Gastroesophageal sphincter (tissue), 4 donors: ENCODE data around the gene SLC25A48. TPM values are rescaled to one million over a fixed set of nuclear protein-coding genes. Genes with fewer than 3 reads are reported as not detected.

Experiments
- ATAC-seq: fragments of 150-250 bp; one replicate; pipeline ENCODE4 v1.9.1; 2016; ENCODE audit warnings: mild to moderate bottlenecking, moderate library complexity
- H3K27ac ChIP-seq, 4 donors: fragments of 200-600 bp; sonication (generic) in 3 of 4; 1 replicate in 3 of 4; 2 replicates in 1 of 4; pipeline ENCODE4 v1.5.1; 2016 to 2019
- H3K27me3 ChIP-seq: fragments of 200-600 bp; sonication (generic); one replicate; pipeline ENCODE4 v1.5.1; 2019
- H3K36me3 ChIP-seq, 2 donors: fragments of 200-600 bp; sonication (generic); one replicate each; pipeline ENCODE4 v1.5.1; 2019; ENCODE audit warnings: control low read depth in 1 of 2
- H3K4me1 ChIP-seq, 3 donors: fragments of 200-600 bp; sonication (generic); 1 replicate in 2 of 3; 2 replicates in 1 of 3; pipeline ENCODE4 v1.5.1; 2016 to 2019; ENCODE audit warnings: control low read depth in 2 of 3
- H3K4me3 ChIP-seq, 2 donors: fragments of 200-600 bp; sonication (generic); one replicate each; pipeline ENCODE4 v1.5.1; 2019; ENCODE audit warnings: mild to moderate bottlenecking in 1 of 2, moderate library complexity in 1 of 2
- H3K9me3 ChIP-seq, 3 donors: fragments of 200-600 bp; sonication (generic); one replicate each; pipeline ENCODE4 v1.5.1; 2017 to 2019; ENCODE audit warnings: control low read depth in 2 of 3
- CTCF ChIP-seq, 4 experiments: fragments of 200-600 bp in 2 of 4; fragments of 450-650 bp in 2 of 4; sonication (generic) in 1 of 4; IDR thresholded peaks; one replicate each; pipeline ENCODE4 v1.5.1; 2017 to 2019; ENCODE audit warnings: antibody characterized with exemption in 4 of 4, mild to moderate bottlenecking in 2 of 4, moderate library complexity in 2 of 4
- EP300 ChIP-seq: sonication (generic); formaldehyde crosslinking; IDR thresholded peaks from one replicate; pipeline ENCODE4 v1.6.1; 2017; ENCODE audit warnings: antibody characterized with exemption, mild to moderate bottlenecking
- POLR2A ChIP-seq, 2 donors: fragments of 450-650 bp; IDR thresholded peaks; one replicate each; pipeline ENCODE4 v1.6.1; 2017; ENCODE audit warnings: antibody characterized with exemption in 2 of 2, mild to moderate bottlenecking in 2 of 2, moderate library complexity in 1 of 2
- POLR2AphosphoS5 ChIP-seq: sonication (generic); formaldehyde crosslinking; IDR thresholded peaks from one replicate; pipeline ENCODE4 v1.6.1; 2017; ENCODE audit warnings: antibody characterized with exemption
- WGBS, 2 donors: methylation state at CpG; one replicate each; pipeline ENCODE4 v1.1.5; 2018; ENCODE audit warnings: low coverage in 1 of 2; 5-methylcytosine and 5-hydroxymethylcytosine counted together
- total RNA-seq, 4 donors: library from RNA; depleted of rRNA; stranded (reverse); fragments of >200 nt; gene quantifications; one replicate each; pipeline ENCODE4 v1.1.0, GENCODE V29; 2016

Gene SLC25A48
- total RNA-seq, 4 donors from 2014 or later, result 0.27 TPM; not detected in 3

GRCh38 chr5:135822286-135822685, 12.2 kb upstream of the SLC25A48 start:
- TF ChIP-seq POLR2A (IDR thresholded peaks at IDR 0.05) (no peak), CTCF (IDR thresholded peaks at IDR 0.05) (no peak), EP300 (no peak), POLR2AphosphoS5 (no peak)
- Histone ChIP-seq H3K9me3 (no peaks in the 10 kb centered on the region), H3K27me3 (no peaks in the 10 kb centered on the region), H3K27ac (no peak overlapping the region), H3K4me3 (no peak overlapping the region), H3K4me1 (no peaks in the 10 kb centered on the region), H3K36me3 (no peaks in the 10 kb centered on the region)
- 78 to 100% methylated on average over 1 to 2 of the region's 2 CpGs for WGBS, 2 donors
- ATAC-seq, result no peak

- H3K27me3 ChIP-seq, result no peaks in the 10 kb centered on the region
- WGBS, 2 donors, result 64 to 80% methylated on average over 1 of the region's 4 CpGs
- no peaks in the 10 kb centered on the region for H3K4me1 ChIP-seq
- H3K9me3 ChIP-seq, result no peaks in the 10 kb centered on the region
- TF ChIP-seq POLR2AphosphoS5 (no peak), EP300 (no peak), CTCF (IDR thresholded peaks at IDR 0.05) (no peak), POLR2A (IDR thresholded peaks at IDR 0.05) (no peak)
- H3K27ac ChIP-seq, result no peak overlapping the region
- no peak for ATAC-seq
- no peaks in the 10 kb centered on the region for H3K36me3 ChIP-seq
- H3K4me3 ChIP-seq, result no peak overlapping the region
Observed at GRCh38 chr5:135822959-135823358, 11.5 kb upstream of the SLC25A48 start.

GRCh38 chr5:135823881-135824280, 10.6 kb upstream of the SLC25A48 start:
- H3K27ac ChIP-seq, result no peak overlapping the region
- H3K36me3 ChIP-seq, result no peaks in the 10 kb centered on the region
- no peaks in the 10 kb centered on the region for H3K9me3 ChIP-seq
- no peak for ATAC-seq
- WGBS, 2 donors, result 17 to 38% methylated on average over 1 of the region's 1 CpG
- H3K4me1 ChIP-seq, result no peaks in the 10 kb centered on the region
- H3K27me3 ChIP-seq, result no peaks in the 10 kb centered on the region
- TF ChIP-seq POLR2AphosphoS5 (no peak), EP300 (no peak), POLR2A (IDR thresholded peaks at IDR 0.05) (no peak), CTCF (IDR thresholded peaks at IDR 0.05) (no peak)
- H3K4me3 ChIP-seq, result no peak overlapping the region

GRCh38 chr5:135824541-135825041, 9.9 kb upstream of the SLC25A48 start:
- TF ChIP-seq POLR2AphosphoS5 (no peak), POLR2A (IDR thresholded peaks at IDR 0.05) (no peak), CTCF (IDR thresholded peaks at IDR 0.05) (no peak), EP300 (no peak)
- Histone ChIP-seq H3K4me1 (no peaks in the 10 kb centered on the region), H3K27ac (no peak overlapping the region), H3K36me3 (no peaks in the 10 kb centered on the region), H3K4me3 (no peak overlapping the region), H3K27me3 (no peaks in the 10 kb centered on the region), H3K9me3 (no peaks in the 10 kb centered on the region)
- no CpG with 5 or more reads among the region's 7 CpGs for WGBS, 2 donors
- ATAC-seq, result no peak

- no peaks in the 10 kb centered on the region for H3K9me3 ChIP-seq
- H3K4me3 ChIP-seq, result no peak overlapping the region
- peaks cover 9% of the 10 kb centered on the region for H3K27me3 ChIP-seq
- H3K27ac ChIP-seq, result no peak overlapping the region
- no peaks in the 10 kb centered on the region for H3K36me3 ChIP-seq
- peaks cover 0 to 5% (median 0%) of the 10 kb centered on the region in 3 donors for H3K4me1 ChIP-seq
- 92 to 100% methylated on average over 1 to 4 of the region's 12 CpGs for WGBS, 2 donors
- no peak for ATAC-seq
- no peak for TF ChIP-seq POLR2AphosphoS5
- no peak for TF ChIP-seq EP300
- no peak for TF ChIP-seq CTCF (IDR thresholded peaks at IDR 0.05)
- no peak for TF ChIP-seq POLR2A (IDR thresholded peaks at IDR 0.05)
Observed at GRCh38 chr5:135825373-135826220, 8.9 kb upstream of the SLC25A48 start.
